GM19023 (cell line): ENCODE data around the gene IGF2R.
A peak's percentile ranks its signal among the peaks of the same experiment; 100 is the strongest.
"Not testable (repeated sequence)": the region's sequence is repeated elsewhere in the genome, so short reads cannot be mapped to it uniquely, and the experiment has no call there.

Source experiments
- ATAC-seq: cut with Tn5 transposase; IDR thresholded peaks from one replicate; pipeline ENCODE4 v1.9.1; 2021; ENCODE audit warnings: mild to moderate bottlenecking, moderate library complexity; ENCODE audit not compliant: unreplicated experiment

IGF2R gene, protein sequence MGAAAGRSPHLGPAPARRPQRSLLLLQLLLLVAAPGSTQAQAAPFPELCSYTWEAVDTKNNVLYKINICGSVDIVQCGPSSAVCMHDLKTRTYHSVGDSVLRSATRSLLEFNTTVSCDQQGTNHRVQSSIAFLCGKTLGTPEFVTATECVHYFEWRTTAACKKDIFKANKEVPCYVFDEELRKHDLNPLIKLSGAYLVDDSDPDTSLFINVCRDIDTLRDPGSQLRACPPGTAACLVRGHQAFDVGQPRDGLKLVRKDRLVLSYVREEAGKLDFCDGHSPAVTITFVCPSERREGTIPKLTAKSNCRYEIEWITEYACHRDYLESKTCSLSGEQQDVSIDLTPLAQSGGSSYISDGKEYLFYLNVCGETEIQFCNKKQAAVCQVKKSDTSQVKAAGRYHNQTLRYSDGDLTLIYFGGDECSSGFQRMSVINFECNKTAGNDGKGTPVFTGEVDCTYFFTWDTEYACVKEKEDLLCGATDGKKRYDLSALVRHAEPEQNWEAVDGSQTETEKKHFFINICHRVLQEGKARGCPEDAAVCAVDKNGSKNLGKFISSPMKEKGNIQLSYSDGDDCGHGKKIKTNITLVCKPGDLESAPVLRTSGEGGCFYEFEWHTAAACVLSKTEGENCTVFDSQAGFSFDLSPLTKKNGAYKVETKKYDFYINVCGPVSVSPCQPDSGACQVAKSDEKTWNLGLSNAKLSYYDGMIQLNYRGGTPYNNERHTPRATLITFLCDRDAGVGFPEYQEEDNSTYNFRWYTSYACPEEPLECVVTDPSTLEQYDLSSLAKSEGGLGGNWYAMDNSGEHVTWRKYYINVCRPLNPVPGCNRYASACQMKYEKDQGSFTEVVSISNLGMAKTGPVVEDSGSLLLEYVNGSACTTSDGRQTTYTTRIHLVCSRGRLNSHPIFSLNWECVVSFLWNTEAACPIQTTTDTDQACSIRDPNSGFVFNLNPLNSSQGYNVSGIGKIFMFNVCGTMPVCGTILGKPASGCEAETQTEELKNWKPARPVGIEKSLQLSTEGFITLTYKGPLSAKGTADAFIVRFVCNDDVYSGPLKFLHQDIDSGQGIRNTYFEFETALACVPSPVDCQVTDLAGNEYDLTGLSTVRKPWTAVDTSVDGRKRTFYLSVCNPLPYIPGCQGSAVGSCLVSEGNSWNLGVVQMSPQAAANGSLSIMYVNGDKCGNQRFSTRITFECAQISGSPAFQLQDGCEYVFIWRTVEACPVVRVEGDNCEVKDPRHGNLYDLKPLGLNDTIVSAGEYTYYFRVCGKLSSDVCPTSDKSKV (N-terminal part only)

GRCh38 chr6:159968295-159969203 lies at the start of gene IGF2R:
Gene IGF2R (plus strand): TSS chr6:159969082. CDS start chr6:159969247, 165 bp downstream.
- peak; percentile 88 for ATAC-seq

DNA sequence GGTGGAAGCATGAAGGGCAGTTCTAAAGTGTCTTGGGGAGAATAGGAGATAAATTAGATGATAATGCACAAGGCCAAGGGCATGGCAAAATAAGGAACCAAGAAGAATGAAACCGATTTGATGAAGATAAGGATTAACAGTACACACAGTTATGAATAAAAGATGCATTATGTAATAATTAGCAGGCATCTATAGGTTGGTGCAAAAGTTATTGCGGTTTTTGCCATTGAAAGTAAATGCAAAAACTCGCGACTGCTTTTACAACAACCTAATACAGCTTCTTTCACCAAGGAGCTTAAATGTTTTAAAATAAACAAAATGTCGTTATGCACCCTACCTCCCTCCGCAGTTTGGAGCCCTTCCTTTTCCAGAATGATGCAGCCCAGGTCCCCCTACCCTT lies 49.1 kb upstream of the IGF2R start:
- ATAC-seq, result no peak

DNA sequence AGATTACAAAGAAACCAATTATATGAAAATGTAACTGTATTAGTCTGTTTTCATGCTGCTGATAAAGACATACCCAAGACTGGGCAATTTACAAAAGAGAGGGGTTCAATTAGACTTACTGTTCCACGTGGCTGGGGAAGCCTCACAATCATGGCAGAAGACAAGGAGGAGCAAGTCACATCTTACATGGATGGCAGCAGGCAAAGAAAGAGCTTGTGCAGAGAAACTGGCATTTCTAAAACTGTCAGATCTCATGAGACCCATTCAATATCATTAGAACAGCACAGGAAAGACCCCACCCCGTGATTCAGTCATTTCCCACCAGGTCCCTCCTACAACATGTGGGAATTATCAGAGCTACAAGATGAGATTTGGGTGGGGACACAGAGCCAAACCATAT lies 44.7 kb upstream of the IGF2R start:
- not testable (repeated sequence) for ATAC-seq

- ATAC-seq, result no peak
Observed at GRCh38 chr6:159926542-159927203, 42.2 kb upstream of the IGF2R start.

DNA sequence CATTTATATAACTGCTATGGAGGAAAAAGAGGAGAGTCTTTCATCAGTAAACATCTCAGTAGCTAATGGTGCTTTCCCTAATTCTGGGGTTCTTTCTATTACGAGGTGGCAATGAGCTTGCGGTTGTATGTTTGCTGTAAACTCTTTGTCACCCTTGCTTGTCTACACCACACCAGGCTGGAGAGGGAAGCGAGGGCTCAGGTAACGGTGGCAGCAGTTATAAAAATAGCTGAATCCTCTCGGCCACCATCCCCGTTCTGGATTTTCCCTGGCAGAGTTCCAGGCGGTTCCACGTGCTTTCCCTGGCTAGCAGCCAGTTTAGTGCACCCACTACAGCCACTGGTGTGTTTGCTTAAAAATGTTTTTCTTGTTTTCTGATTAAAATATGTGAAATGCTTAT lies 39.1 kb upstream of the IGF2R start:
- ATAC-seq, result peak; percentile 51

DNA sequence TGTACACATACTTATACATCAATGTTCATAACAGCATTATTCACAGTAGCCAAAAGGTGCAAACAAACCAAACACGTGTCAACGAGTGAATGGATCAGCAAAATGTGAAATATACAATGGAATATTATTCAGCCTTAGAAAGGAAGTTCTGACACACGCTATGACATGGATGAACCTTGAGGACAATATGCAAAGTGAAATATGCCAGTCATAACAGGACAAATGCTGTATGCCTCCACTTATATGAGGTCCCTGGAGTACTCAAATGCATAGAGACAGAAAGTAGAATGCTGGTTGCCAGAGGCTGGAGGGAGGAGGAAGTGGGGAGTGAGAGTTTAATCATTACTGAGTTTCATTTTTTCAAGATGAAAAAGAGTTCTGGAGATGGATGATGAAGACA lies 37.8 kb upstream of the IGF2R start:
- ATAC-seq, result peak; percentile 84

DNA sequence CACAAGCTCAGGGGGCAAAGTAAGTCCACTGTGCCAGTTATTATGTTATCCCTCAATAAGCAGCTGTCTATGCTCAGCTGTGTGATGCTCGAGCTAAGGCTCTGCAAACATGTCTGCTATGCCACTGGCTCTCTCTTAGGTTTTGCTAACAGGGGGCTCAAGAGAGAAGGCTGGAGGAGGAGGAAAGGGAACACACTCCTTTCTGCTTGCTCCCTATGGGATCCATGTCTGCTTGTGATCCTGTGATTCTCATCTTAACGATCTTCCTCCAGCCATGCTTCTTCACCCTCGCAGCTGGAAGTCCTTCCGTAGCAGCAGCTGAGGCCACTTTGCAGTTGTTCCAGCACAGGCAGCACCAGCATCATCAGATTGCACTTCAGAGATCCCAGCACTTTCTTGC lies 37.0 kb upstream of the IGF2R start:
- peak; percentile 2 for ATAC-seq

DNA sequence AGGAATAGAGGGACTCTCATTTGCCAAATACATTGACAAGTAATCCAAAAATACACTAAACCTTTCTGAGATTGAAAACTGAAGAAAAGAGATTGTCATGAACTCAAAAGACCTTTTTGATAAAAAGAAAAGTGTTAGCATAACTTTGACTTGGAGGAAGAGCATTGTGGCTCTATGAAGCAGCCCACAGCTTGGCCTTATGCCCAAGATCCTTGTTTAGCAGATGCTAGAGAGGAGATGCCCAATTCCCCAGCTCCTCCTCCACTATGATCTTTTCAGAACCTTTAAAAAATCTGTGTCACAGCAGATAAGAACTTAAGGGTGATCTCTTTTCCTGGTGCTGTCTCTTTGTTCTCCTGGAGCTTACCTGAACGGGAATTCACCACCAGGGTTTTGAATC lies 35.8 kb upstream of the IGF2R start:
- ATAC-seq, result no peak

DNA sequence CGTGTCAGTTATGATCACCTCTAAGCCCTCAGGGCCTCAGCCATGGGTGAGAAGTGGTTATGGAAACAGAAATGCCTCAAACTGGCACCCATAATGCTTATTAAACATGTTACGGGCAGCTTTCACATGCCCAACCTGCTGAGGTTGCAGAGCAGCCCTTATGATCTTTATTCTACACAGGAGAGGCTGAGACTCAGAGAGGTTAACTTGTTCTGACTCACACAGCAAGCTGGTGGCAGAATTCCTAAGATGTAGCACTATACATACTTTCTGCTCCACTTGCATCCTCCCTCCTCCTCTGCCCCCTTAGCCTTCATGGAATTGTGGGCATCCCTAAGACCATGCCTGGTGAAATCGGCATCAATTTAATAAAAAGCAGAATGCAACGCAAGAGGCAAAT lies 34.7 kb upstream of the IGF2R start:
- no peak for ATAC-seq

DNA sequence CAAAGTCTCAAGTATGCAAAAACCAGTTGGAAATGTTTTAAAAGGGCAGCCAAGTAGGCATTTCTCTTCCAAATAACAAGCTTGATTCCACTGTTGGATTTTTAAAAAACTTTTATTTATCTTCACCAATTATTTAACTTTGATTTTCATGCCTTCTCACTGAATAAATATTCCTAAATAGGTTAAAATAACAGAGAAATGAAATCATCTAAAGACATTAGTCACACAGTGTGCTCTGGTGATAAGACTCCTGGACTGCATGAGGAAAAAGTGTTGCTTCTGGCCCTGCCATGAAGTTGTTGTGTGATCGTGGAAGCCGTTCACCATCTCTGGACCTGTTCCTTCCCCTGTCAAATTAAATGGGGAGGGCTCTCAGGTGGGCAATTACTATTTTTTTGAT lies 33.8 kb upstream of the IGF2R start:
- ATAC-seq, result no peak

DNA sequence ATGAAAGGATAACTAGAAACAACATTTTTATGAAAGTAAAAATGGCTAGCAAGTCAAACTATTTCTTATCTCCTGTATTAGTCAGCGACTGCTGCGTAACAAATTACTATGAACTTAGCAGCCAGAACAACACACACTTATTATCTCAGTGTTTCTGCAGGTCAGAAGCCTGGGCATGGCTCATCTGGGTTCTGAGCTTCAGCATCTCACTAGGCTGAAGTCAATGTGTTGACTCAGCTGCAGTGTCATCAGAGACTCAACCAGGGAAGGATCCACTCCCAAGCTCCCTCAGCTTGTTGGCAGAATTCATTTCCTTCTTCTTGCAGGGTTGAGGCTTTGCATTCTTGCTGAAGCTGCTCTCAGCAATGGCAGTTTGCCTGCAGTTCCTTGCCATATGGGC lies 33.2 kb upstream of the IGF2R start:
- ATAC-seq, result no peak

DNA sequence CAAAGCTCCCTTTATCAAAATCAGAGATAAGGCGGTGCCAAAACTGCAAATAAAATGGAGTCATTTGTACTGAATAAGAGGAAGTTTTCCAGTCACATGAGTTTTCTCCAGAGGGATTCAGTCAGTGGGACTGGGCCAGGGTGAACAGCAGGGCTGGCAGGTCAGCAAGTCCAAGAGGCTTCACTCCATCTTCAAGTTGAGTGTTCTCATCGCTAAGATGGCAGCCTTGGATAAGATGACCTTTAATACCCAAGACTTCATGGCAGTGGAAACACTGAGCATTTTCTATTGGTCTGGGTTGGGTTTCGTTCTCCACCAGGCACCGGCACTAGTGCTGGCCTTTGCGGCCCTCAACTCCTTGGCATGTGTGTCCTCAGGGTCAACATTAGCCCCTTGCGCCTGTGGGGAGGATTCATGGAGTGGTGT lies 29.3 kb upstream of the IGF2R start:
- ATAC-seq, result no peak

DNA sequence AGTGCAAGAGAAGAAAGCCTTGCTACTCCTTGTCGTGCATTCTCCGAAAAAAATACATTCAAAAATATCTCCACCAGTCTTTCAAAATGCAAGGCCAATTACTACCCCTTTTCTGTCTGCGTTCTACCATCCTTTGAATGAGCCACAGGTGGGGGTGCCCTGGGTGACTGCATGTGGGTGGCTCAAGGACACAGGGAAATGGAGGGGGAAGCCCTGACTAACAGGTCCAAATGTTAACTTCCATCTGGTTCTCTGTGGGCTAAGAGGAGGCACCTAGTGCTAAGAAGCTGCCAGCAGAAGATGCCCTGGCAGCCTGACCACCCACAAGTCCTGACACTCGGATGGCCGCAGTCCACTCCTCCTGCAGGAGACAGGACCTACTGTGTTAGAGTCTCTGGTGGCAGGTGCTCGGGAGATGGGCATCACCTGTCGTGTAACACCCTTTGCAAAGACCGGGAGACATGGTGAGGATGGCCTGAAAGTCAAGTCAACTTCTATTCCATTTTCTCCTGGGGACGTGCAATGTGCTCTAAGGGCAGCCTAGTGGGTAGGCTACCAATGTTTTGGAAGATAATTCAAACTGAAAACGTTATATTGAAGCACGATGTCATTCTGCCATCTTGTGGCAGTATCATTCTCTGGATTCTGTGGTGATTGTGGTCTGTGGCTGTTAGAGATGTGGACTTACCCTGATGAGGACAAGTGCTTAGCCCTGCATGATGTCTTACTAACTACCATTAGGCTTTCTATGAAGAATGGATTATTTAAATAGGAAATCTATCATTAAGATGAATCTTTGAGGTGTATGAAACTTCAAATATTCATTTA lies 27.4 kb upstream of the IGF2R start:
- ATAC-seq, result peak; percentile 89

- no peak for ATAC-seq
Observed at GRCh38 chr6:159943101-159943632, 25.7 kb upstream of the IGF2R start.

DNA sequence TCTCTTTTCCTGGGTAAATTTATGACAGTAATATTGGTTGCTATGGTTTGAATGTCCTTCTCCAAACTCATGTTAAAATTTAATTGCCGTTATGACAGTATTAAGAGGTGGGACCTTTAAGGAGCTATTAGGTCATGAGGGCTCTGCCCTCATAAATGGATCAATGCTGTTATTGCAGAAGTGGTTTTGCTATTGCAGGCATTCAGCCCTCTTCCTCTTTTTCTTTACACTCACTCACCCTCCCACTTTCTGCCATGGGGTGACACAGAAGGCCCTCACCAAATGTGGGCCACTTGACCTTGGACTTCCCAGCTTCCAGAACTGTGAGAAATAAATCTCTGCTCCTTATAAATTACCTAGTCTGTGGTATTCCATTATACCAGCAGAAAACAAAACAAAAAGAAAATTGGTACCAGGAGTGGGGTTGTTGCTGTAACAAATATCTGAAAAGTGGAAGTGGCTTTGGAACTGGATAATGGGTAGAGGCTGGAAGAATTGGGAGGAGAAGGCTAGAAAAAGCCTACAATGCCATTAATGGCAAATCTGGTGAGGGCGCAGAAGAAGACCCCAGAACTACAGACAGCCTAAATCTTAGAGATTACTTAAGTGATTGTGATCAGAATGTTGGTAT lies 24.8 kb upstream of the IGF2R start:
- ATAC-seq, result no peak

DNA sequence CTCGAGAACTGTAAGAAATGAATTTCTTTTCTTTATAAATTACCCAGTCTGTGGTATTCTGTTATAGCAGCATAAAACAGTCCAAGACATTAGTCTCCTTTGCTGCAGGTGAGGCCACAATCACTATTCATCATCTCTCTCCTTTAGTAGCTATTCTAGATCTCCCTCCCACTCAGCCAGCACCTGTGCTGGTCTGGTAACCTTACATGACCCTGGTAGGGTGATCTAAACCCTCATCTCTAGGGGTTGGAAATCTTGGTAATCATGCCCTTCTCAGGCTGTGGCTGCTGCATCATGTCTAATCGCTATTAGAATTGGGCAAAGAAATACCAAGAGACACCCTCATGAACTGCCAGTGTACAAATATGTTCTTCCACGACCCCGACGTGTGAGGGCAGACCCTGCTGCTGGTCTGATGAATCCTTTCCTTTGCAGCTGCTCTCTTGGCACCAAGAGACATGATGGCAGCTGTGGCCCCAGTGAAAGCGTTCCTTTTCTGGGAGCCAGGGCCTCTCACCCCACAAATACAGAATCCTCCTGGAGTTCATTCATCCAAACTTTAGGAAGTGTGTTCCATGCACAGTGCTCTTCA lies 23.0 kb upstream of the IGF2R start:
- no peak for ATAC-seq

- no peak for ATAC-seq
Observed at GRCh38 chr6:159946912-159947311, 22.0 kb upstream of the IGF2R start.

DNA sequence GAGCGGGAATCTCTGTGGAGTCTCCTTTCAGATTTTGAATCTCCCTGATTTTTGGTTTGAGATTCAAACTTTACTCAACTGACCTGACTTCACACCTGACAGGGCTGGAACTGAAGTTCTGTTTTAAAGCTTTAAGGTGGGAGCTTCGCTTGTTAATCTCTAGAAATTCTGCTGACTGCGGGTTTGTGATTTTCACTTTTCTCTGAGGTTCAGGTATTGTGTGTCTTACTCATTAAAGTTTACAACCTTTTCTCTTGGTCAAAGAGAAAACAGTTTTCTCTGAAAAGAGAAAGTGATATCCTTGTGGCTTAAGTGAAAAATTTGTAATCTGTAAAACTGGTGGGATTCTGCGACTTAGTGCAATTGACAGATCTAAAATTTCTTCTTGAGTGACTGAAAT lies 20.7 kb upstream of the IGF2R start:
- ATAC-seq, result no peak
